ENCODE results near the gene CYP2U1.

The CYP2U1 gene

GRCh38 chr4:107987916-107988762 lies 56.8 kb downstream of the CYP2U1 start:
- DNase-seq (ENCODE audit: low read depth): no peak

GRCh38 chr4:107988763-107989035 lies 57.4 kb downstream of the CYP2U1 start:
- no peak for DNase-seq (ENCODE audit: low read depth)

- no peak for DNase-seq (ENCODE audit: low read depth)
These were observed 57.8 kb downstream of the CYP2U1 start for GRCh38 chr4:107989162-107989536.

GRCh38 chr4:107989537-107990386 lies 58.4 kb downstream of the CYP2U1 start, which contains the start of gene HADH:
HADH (plus strand) TSS chr4:107989889; CDS start chr4:107989933, 44 bp downstream.
- peak; percentile 70 for DNase-seq (ENCODE audit: low read depth)

- peak; percentile 24 for DNase-seq (ENCODE audit: low read depth)
These were observed 60.7 kb downstream of the CYP2U1 start for GRCh38 chr4:107991945-107992630.

GRCh38 chr4:107993969-107994368 lies 62.6 kb downstream of the CYP2U1 start:
- no peak for DNase-seq (ENCODE audit: low read depth)

GRCh38 chr4:107994894-107995293 lies 63.5 kb downstream of the CYP2U1 start:
- no peak for DNase-seq (ENCODE audit: low read depth)

GRCh38 chr4:107996949-107997788 lies 65.8 kb downstream of the CYP2U1 start:
- DNase-seq (ENCODE audit: low read depth): no peak

GRCh38 chr4:107997794-107998193 lies 66.4 kb downstream of the CYP2U1 start:
- DNase-seq (ENCODE audit: low read depth): no peak

GRCh38 chr4:107999932-108000539 lies 68.7 kb downstream of the CYP2U1 start:
- DNase-seq (ENCODE audit: low read depth): no peak

- DNase-seq (ENCODE audit: low read depth): no peak
These were observed 70.3 kb downstream of the CYP2U1 start for GRCh38 chr4:108001540-108002135.
